Cardiac fibroblast (primary cell): ENCODE data around the gene UBE2H.

Source experiments
- DNase-seq, 2 donors: peaks; one replicate each; pipeline versions ENCODE4 v3.0.0 to v3.0.0-alpha.2; 2010; ENCODE audit warnings: low read depth in 2 of 2
- H3K4me3 ChIP-seq, 2 donors: replicated peaks in 1 of 2; 1 replicate in 1 of 2; 2 replicates in 1 of 2; pipeline ENCODE4 v1.5.1; 2011; ENCODE audit warnings: low read depth in 2 of 2, low read length in 2 of 2, mild to moderate bottlenecking in 2 of 2, moderate library complexity in 1 of 2
- CTCF ChIP-seq: IDR thresholded peaks from one replicate; pipeline ENCODE4 v1.5.1; 2011; ENCODE audit warnings: low read depth, mild to moderate bottlenecking, low read length, inconsistent platforms

UBE2H gene

GRCh38 chr7:129950191-129950932 lies 2.4 kb downstream of the UBE2H start:
- TF ChIP-seq CTCF, result no peak
- peak overlapping the region; percentile 89 to 92 for H3K4me3 ChIP-seq
- DNase-seq, result peak in 1 of 2 donors; percentile 30

- peak overlapping the region; percentile 89 to 92 for H3K4me3 ChIP-seq
- TF ChIP-seq CTCF, result no peak
- DNase-seq, result peak; percentile 86 to 87
Observed at GRCh38 chr7:129949292-129950133, 3.2 kb downstream of the UBE2H start.

- peak overlapping the region; percentile 89 to 92 for H3K4me3 ChIP-seq
- DNase-seq, result peak; percentile 90 to 94
- TF ChIP-seq CTCF, result no peak
Observed at GRCh38 chr7:129948877-129949291, 3.9 kb downstream of the UBE2H start.

- no peak for DNase-seq
- no peak for TF ChIP-seq CTCF
- H3K4me3 ChIP-seq, result no peak overlapping the region
Observed at GRCh38 chr7:129948338-129948737, 4.4 kb downstream of the UBE2H start.

GRCh38 chr7:129947701-129948100 lies 5.1 kb downstream of the UBE2H start:
- DNase-seq, result peak; percentile 44 to 87
- no peak for TF ChIP-seq CTCF
- no peak overlapping the region for H3K4me3 ChIP-seq

- DNase-seq, result no peak
- no peak overlapping the region for H3K4me3 ChIP-seq
- TF ChIP-seq CTCF, result no peak
Observed at GRCh38 chr7:129947049-129947448, 5.7 kb downstream of the UBE2H start.
